Stimulated activated CD4-positive, alpha-beta T cell treated with anti-CD3 and anti-CD28 coated beads, Interleukin-1b, Interleukin-23, amount 100 ng/mL, for 48 hours (primary cell): ENCODE data around the gene SHQ1.
"Not testable (repeated sequence)": the region's sequence is repeated elsewhere in the genome, so short reads cannot be mapped to it uniquely, and the experiment has no call there.

Experiments
- DNase-seq: peaks from one replicate; pipeline ENCODE4 v3.0.0-alpha.2; 2020

The SHQ1 gene

GRCh38 chr3:72710471-72710870, 137.8 kb downstream of the SHQ1 start:
- DNase-seq, result not testable (repeated sequence)

- no peak for DNase-seq
These were observed 139.8 kb downstream of the SHQ1 start for GRCh38 chr3:72708441-72708840.

GRCh38 chr3:72702997-72703396, 145.2 kb downstream of the SHQ1 start:
- DNase-seq, result no peak

- no peak for DNase-seq
These were observed 145.9 kb downstream of the SHQ1 start for GRCh38 chr3:72702390-72702789.

- DNase-seq, result no peak
These were observed 148.1 kb downstream of the SHQ1 start for GRCh38 chr3:72700106-72700505.

- no peak for DNase-seq
These were observed 148.6 kb downstream of the SHQ1 start for GRCh38 chr3:72699631-72700030.
